MM.1S (cell line): ENCODE results near the gene KRT4.

ENCODE experiments used
- EZH2 ChIP-seq: fragments of 300-600 bp; sonication (generic); optimal IDR thresholded peaks from 2 replicates; pipeline ENCODE3; 2017; ENCODE audit warnings: low read depth, mild to moderate bottlenecking, antibody characterized with exemption, low read length, mixed read lengths
- TF ChIP-seq, protein P1 (sequence below): fragments of 300-600 bp; sonication (generic); IDR thresholded peaks from 2 replicates; pipeline ENCODE4 v1.5.1; 2016; ENCODE audit warnings: antibody characterized with exemption, low read length, mixed read lengths

DNA sequence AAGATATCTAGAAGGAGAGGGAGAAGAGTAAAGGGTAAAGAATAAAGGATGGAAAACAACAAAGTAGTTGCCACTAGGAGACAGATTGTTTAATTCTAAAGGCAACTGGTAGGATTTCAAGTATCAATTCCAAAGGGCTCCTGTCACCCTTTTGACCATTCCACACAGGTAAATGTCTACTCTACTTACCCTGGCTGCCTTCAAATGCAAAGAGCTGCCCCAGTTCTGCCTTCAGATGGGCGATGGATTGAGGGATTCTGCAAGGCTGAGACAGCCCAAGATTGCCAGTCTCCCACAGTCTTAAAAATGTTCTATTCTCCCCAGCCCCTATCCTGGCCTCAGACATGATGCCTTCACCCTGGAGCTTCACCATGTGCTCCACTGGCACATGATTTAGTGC, 48.2 kb downstream of the KRT4 start:
- TF ChIP-seq, protein P1, sequence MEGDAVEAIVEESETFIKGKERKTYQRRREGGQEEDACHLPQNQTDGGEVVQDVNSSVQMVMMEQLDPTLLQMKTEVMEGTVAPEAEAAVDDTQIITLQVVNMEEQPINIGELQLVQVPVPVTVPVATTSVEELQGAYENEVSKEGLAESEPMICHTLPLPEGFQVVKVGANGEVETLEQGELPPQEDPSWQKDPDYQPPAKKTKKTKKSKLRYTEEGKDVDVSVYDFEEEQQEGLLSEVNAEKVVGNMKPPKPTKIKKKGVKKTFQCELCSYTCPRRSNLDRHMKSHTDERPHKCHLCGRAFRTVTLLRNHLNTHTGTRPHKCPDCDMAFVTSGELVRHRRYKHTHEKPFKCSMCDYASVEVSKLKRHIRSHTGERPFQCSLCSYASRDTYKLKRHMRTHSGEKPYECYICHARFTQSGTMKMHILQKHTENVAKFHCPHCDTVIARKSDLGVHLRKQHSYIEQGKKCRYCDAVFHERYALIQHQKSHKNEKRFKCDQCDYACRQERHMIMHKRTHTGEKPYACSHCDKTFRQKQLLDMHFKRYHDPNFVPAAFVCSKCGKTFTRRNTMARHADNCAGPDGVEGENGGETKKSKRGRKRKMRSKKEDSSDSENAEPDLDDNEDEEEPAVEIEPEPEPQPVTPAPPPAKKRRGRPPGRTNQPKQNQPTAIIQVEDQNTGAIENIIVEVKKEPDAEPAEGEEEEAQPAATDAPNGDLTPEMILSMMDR: no peak
- no peak for TF ChIP-seq EZH2
